ENCODE measurements around the gene HDAC10. TPM values are rescaled to one million over a fixed set of nuclear protein-coding genes. Genes with fewer than 3 reads are reported as not detected.

Gene HDAC10
- total and polyA plus RNA-seq, 10 of the 15 experiments (the other 5 are each of a cell fraction or from before 2014, with no cell fraction given), result 0.26 to 48.6 (median 5.0) TPM

GRCh38 chr22:50269970-50270665 lies 19.1 kb upstream of the HDAC10 start, which contains the start of gene MAPK11:
MAPK11 (minus strand) TSS chr22:50270380; CDS start chr22:50270292, 88 bp downstream.
- Histone ChIP-seq H4K20me1 (ENCODE audit: control insufficient read depth, insufficient read depth) (no peaks in the 10 kb centered on the region), H3K4me3 (peak within 1 kb of the TSS; percentile 76), H3K36me3 (ENCODE audit: control insufficient read depth in 2 of 2, insufficient read depth in 2 of 2, low read length in 1 of 2) (peaks cover 0 to 3% of the 10 kb centered on the region in 2 experiments; a peak in 2 of 4 replicates), H3K9me3 (replicated peaks; ENCODE audit: control insufficient read depth, insufficient read depth, low read length) (no peaks in the 10 kb centered on the region), H3K9ac (ENCODE audit: control insufficient read depth, insufficient read depth, low read length) (peak within 1 kb of the TSS; percentile 39; the same call in 1 of the 2 replicates), H2AFZ (ENCODE audit: control insufficient read depth, low read depth, low read length) (no peak within 1 kb of the TSS; the same call in 1 of the 2 replicates), H3K27me3 (replicated peaks in 1 of 2; ENCODE audit: control insufficient read depth in 2 of 2, insufficient read depth in 2 of 2, low read length in 1 of 2) (no peaks in the 10 kb centered on the region), H3K4me1 (ENCODE audit: control insufficient read depth, insufficient read depth, low read length) (peaks cover 10% of the 10 kb centered on the region), H3K4me2 (ENCODE audit: control insufficient read depth, insufficient read depth) (peak within 1 kb of the TSS; percentile 93), H3K79me2 (ENCODE audit: control insufficient read depth, insufficient read depth, low read length) (no peaks in the 10 kb centered on the region), H3K27ac (ENCODE audit: control insufficient read depth, insufficient read depth) (no peak within 1 kb of the TSS)
- intact Hi-C loops (cut with micrococcal nuclease; ENCODE audit: unreplicated experiment), result no loop called here
- WGBS (ENCODE audit: insufficient coverage, insufficient replicate concordance, low lambda C conversion rate, missing lambda C conversion rate), result 1% methylated on average over 21 of the region's 92 CpGs
- DNase-seq (ENCODE audit: low read depth, low spot score), result no peak
- TF ChIP-seq KLF5 (IDR thresholded peaks at IDR 0.05; ENCODE audit: partially characterized antibody) (no peak), EGR1 (IDR thresholded peaks at IDR 0.05; ENCODE audit: borderline replicate concordance in 1 of 2, low read depth in 2 of 2, low read length in 2 of 2) (peak in 1 of 2 experiments; percentile 58; a peak in 1 of 3 replicates)
- ChIA-PET POLR2A (no interaction called here), CTCF (no interaction called here), RAD21 (ENCODE audit: unreplicated experiment) (no interaction called here), SMC1A (ENCODE audit: uncharacterized antibody, unreplicated experiment) (no interaction called here)
- ATAC-seq, result peak; percentile 67
- FAIRE-seq, result no peak
- BruUV-seq (replicated peaks), result no TSS peak
- in situ Hi-C loops (cut with MboI), result no loop called here

- in situ Hi-C loops (cut with MboI) (no loop called here), intact Hi-C loops (cut with micrococcal nuclease; ENCODE audit: unreplicated experiment) (no loop called here)
- BruUV-seq (replicated peaks), result no TSS peak
- H3K9ac ChIP-seq (ENCODE audit: control insufficient read depth, insufficient read depth, low read length), result peak overlapping the region; percentile 39; the same call in 1 of the 2 replicates
- TF ChIP-seq EGR1 (IDR thresholded peaks at IDR 0.05; ENCODE audit: borderline replicate concordance in 1 of 2, low read depth in 2 of 2, low read length in 2 of 2) (0 out of 3 replicates have a peak, but pooled peaks of 1 of the 2 experiments have one; percentile 3), RUNX3 (IDR thresholded peaks at IDR 0.05; ENCODE audit: low read length) (peak; percentile 32; the same call in 1 of the 2 replicates), HSF1 (IDR thresholded peaks at IDR 0.05; ENCODE audit: low read depth, low read length) (no peak)
- H3K4me1 ChIP-seq (ENCODE audit: control insufficient read depth, insufficient read depth, low read length), result peaks cover 12% of the 10 kb centered on the region
- no peaks in the 10 kb centered on the region for H4K20me1 ChIP-seq (ENCODE audit: control insufficient read depth, insufficient read depth)
- FAIRE-seq (no peak), ATAC-seq (no peak), DNase-seq (ENCODE audit: low read depth, low spot score) (no peak)
- ChIA-PET SMC1A (ENCODE audit: uncharacterized antibody, unreplicated experiment) (no interaction called here), RAD21 (ENCODE audit: unreplicated experiment) (interaction anchor here (1.1 kb wide), 1 partner anchor 18 kb away, joined by 3 read pairs; the partner anchor contains the start of gene HDAC10), POLR2A (no interaction called here), CTCF (interaction anchor here (1.2 kb wide), 1 partner anchor 18 kb away, joined by 3 read pairs; the partner anchor contains the start of gene HDAC10)
- H3K27me3 ChIP-seq (replicated peaks in 1 of 2; ENCODE audit: control insufficient read depth in 2 of 2, insufficient read depth in 2 of 2, low read length in 1 of 2), result no peaks in the 10 kb centered on the region
- no peaks in the 10 kb centered on the region for H3K79me2 ChIP-seq (ENCODE audit: control insufficient read depth, insufficient read depth, low read length)
- H3K27ac ChIP-seq (ENCODE audit: control insufficient read depth, insufficient read depth), result no peak overlapping the region
- H3K36me3 ChIP-seq (ENCODE audit: control insufficient read depth in 2 of 2, insufficient read depth in 2 of 2, low read length in 1 of 2), result no peaks in the 10 kb centered on the region
- H3K9me3 ChIP-seq (replicated peaks; ENCODE audit: control insufficient read depth, insufficient read depth, low read length), result no peaks in the 10 kb centered on the region
- peak overlapping the region; percentile 77 for H3K4me2 ChIP-seq (ENCODE audit: control insufficient read depth, insufficient read depth)
- H2AFZ ChIP-seq (ENCODE audit: control insufficient read depth, low read depth, low read length), result no peak overlapping the region; the same call in 1 of the 2 replicates
- WGBS (ENCODE audit: insufficient coverage, insufficient replicate concordance, low lambda C conversion rate, missing lambda C conversion rate), result 4% methylated on average over 16 of the region's 18 CpGs
- H3K4me3 ChIP-seq, result peak overlapping the region; percentile 76
These were observed 18.5 kb upstream of the HDAC10 start for GRCh38 chr22:50269573-50269969.

Measured in GM12878 (cell line).